Measurements from ENCODE around the gene SHANK3.

SHANK3 gene

GRCh38 chr22:50671641-50672040 lies 982 bp upstream of the SHANK3 start:
- DNase-seq (ENCODE audit: low read depth): no peak
- H3K4me3 ChIP-seq (ENCODE audit: low read depth, low read length): no peak overlapping the region
- TF ChIP-seq CTCF (IDR thresholded peaks at IDR 0.05; ENCODE audit: low read depth, low read length, missing control alignments): no peak

- no peak for DNase-seq (ENCODE audit: low read depth)
- no peak overlapping the region for H3K4me3 ChIP-seq (ENCODE audit: low read depth, low read length)
- TF ChIP-seq CTCF (IDR thresholded peaks at IDR 0.05; ENCODE audit: low read depth, low read length, missing control alignments): no peak
These were observed 582 bp upstream of the SHANK3 start for GRCh38 chr22:50672041-50672440.

- DNase-seq (ENCODE audit: low read depth): no peak
- H3K4me3 ChIP-seq (ENCODE audit: low read depth, low read length): no peak overlapping the region
- no peak for TF ChIP-seq CTCF (IDR thresholded peaks at IDR 0.05; ENCODE audit: low read depth, low read length, missing control alignments)
These were observed 857 bp downstream of the SHANK3 start for GRCh38 chr22:50673231-50674129.

- DNase-seq (ENCODE audit: low read depth): no peak
- no peak overlapping the region for H3K4me3 ChIP-seq (ENCODE audit: low read depth, low read length)
- no peak for TF ChIP-seq CTCF (IDR thresholded peaks at IDR 0.05; ENCODE audit: low read depth, low read length, missing control alignments)
These were observed 1.5 kb downstream of the SHANK3 start for GRCh38 chr22:50674130-50674500.

- DNase-seq (ENCODE audit: low read depth): no peak
- no peak overlapping the region for H3K4me3 ChIP-seq (ENCODE audit: low read depth, low read length)
- no peak for TF ChIP-seq CTCF (IDR thresholded peaks at IDR 0.05; ENCODE audit: low read depth, low read length, missing control alignments)
These were observed 2.3 kb downstream of the SHANK3 start for GRCh38 chr22:50674606-50675552.

GRCh38 chr22:50675553-50676179 lies 3.0 kb downstream of the SHANK3 start:
- no peak overlapping the region for H3K4me3 ChIP-seq (ENCODE audit: low read depth, low read length)
- no peak for TF ChIP-seq CTCF (IDR thresholded peaks at IDR 0.05; ENCODE audit: low read depth, low read length, missing control alignments)
- no peak for DNase-seq (ENCODE audit: low read depth)
